ENCODE results near the gene GRIK5.

Gene GRIK5

GRCh38 chr19:42076380-42076944 lies 6.5 kb upstream of the GRIK5 start:
- FAIRE-seq (no peak), DNase-seq (ENCODE audit: insufficient read length, low spot score) (no peak)
- no peak for TF ChIP-seq CTCF (IDR thresholded peaks at IDR 0.05; ENCODE audit: insufficient read depth, missing control alignments)

GRCh38 chr19:42075616-42076379 lies 5.8 kb upstream of the GRIK5 start, which contains the start of gene ZNF574:
Gene ZNF574 (plus strand): TSS chr19:42076166. CDS start chr19:42078607, 2,441 bp downstream.
- no peak for FAIRE-seq
- TF ChIP-seq CTCF (IDR thresholded peaks at IDR 0.05; ENCODE audit: insufficient read depth, missing control alignments), result no peak
- peak; percentile 78 for DNase-seq (ENCODE audit: insufficient read length, low spot score)

GRCh38 chr19:42075364-42075615 lies 5.3 kb upstream of the GRIK5 start:
- no peak for FAIRE-seq
- no peak for DNase-seq (ENCODE audit: insufficient read length, low spot score)
- TF ChIP-seq CTCF (IDR thresholded peaks at IDR 0.05; ENCODE audit: insufficient read depth, missing control alignments), result no peak

GRCh38 chr19:42074513-42075363 lies 4.7 kb upstream of the GRIK5 start:
- no peak for FAIRE-seq
- no peak for DNase-seq (ENCODE audit: insufficient read length, low spot score)
- no peak for TF ChIP-seq CTCF (IDR thresholded peaks at IDR 0.05; ENCODE audit: insufficient read depth, missing control alignments)

- TF ChIP-seq CTCF (IDR thresholded peaks at IDR 0.05; ENCODE audit: insufficient read depth, missing control alignments), result no peak
- no peak for FAIRE-seq
- no peak for DNase-seq (ENCODE audit: insufficient read length, low spot score)
Measured at GRCh38 chr19:42071247-42071646, 1.2 kb upstream of the GRIK5 start.

- no peak for TF ChIP-seq CTCF (IDR thresholded peaks at IDR 0.05; ENCODE audit: insufficient read depth, missing control alignments)
- no peak for FAIRE-seq
- DNase-seq (ENCODE audit: insufficient read length, low spot score), result no peak
Measured at GRCh38 chr19:42068756-42069571, 1.0 kb downstream of the GRIK5 start.
